ENCODE data around the gene CASZ1. TPM values are rescaled to one million over a fixed set of nuclear protein-coding genes. Genes with fewer than 3 reads are reported as not detected.

Gene CASZ1
- total RNA-seq, 1 experiment from 2014 or later: 12.6 TPM

DNA sequence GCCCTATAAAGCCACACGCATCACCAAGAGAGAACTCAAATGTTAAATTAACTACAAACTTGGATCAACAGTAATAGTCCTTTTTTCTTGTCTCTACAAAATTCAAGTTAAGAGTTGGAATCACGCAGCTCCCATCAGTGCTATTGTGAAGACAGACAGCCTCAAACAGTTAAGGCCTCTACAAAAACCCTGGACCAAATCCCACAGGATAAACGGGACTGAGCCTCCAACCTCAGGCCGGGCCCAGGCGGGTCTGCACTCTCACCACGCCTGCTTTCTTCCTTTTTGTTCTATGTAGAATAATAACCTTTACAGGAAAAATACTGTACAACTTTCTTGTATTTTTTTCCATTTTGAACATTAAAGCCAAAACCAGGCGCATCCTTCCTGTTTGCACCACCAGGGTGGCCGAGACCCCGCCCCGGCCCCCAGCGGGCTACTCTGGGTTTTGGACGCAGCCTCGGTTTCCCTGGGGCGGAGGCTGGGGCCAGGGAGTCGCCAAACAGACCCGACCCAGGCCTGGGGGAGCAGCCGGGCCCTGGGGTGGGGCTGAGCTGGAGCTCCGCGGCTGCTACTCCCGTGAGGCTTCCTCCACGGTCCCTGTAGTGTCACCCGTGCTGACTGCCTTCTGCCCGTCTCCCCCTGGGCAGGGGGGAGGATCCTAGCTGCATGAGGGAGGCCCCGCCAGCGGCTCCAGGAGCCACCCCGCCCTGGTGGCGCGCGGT lies 158.4 kb downstream of the CASZ1 start:
- no TSS peak for BruUV-seq (replicated peaks)
- Mint-ChIP-seq H3K4me1 (ENCODE audit: low read depth, unreplicated experiment) (no peaks in the 10 kb centered on the region), H3K27ac (ENCODE audit: unreplicated experiment) (no peak overlapping the region), H3K9me3 (ENCODE audit: low read depth, unreplicated experiment) (no peaks in the 10 kb centered on the region), H3K4me3 (ENCODE audit: low read depth, unreplicated experiment) (no peak overlapping the region), H3K27me3 (ENCODE audit: unreplicated experiment) (no peaks in the 10 kb centered on the region), H3K36me3 (ENCODE audit: insufficient read depth, unreplicated experiment) (peaks cover 21% of the 10 kb centered on the region)
- CTCF ChIA-PET: no interaction called here
- TF ChIP-seq, protein P1, sequence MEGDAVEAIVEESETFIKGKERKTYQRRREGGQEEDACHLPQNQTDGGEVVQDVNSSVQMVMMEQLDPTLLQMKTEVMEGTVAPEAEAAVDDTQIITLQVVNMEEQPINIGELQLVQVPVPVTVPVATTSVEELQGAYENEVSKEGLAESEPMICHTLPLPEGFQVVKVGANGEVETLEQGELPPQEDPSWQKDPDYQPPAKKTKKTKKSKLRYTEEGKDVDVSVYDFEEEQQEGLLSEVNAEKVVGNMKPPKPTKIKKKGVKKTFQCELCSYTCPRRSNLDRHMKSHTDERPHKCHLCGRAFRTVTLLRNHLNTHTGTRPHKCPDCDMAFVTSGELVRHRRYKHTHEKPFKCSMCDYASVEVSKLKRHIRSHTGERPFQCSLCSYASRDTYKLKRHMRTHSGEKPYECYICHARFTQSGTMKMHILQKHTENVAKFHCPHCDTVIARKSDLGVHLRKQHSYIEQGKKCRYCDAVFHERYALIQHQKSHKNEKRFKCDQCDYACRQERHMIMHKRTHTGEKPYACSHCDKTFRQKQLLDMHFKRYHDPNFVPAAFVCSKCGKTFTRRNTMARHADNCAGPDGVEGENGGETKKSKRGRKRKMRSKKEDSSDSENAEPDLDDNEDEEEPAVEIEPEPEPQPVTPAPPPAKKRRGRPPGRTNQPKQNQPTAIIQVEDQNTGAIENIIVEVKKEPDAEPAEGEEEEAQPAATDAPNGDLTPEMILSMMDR (IDR thresholded peaks at IDR 0.05; ENCODE audit: unreplicated experiment): no peak
- DNase-seq: no peak
- intact Hi-C loops (cut with micrococcal nuclease; ENCODE audit: unreplicated experiment): no loop called here

- intact Hi-C loops (cut with micrococcal nuclease; ENCODE audit: unreplicated experiment): no loop called here
- Mint-ChIP-seq H3K27ac (ENCODE audit: unreplicated experiment) (no peak overlapping the region), H3K4me3 (ENCODE audit: low read depth, unreplicated experiment) (no peak overlapping the region), H3K36me3 (ENCODE audit: insufficient read depth, unreplicated experiment) (peaks cover 20% of the 10 kb centered on the region), H3K4me1 (ENCODE audit: low read depth, unreplicated experiment) (no peaks in the 10 kb centered on the region), H3K27me3 (ENCODE audit: unreplicated experiment) (no peaks in the 10 kb centered on the region), H3K9me3 (ENCODE audit: low read depth, unreplicated experiment) (no peaks in the 10 kb centered on the region)
- no TSS peak for BruUV-seq (replicated peaks)
- no peak for DNase-seq
- CTCF ChIA-PET: no interaction called here
- TF ChIP-seq, protein P1 (IDR thresholded peaks at IDR 0.05; ENCODE audit: unreplicated experiment): no peak
These were observed 159.0 kb downstream of the CASZ1 start for GRCh38 chr1:10637400-10637799.

DNA sequence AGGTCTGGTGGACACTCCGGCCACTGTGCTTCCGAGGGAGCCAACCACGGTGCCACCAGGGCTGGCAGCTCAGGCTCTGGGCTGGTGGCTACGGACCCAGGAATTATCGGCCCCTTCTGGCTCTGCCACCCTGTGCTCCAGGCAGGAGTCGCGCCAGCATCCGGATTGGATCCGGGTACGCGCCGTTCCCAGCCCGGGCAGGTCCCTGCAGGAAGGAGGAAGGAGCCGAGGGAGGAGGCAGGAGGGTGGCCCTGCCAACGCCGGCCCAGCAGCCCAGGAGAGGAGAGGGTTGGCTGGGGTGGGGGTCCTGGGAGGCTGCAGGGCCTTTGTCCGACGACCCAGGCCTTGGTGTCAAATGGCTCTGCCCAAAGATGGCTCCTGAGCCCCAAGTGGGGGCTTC lies 160.5 kb downstream of the CASZ1 start:
- no peak for DNase-seq
- Mint-ChIP-seq H3K9me3 (ENCODE audit: low read depth, unreplicated experiment) (no peaks in the 10 kb centered on the region), H3K4me1 (ENCODE audit: low read depth, unreplicated experiment) (no peaks in the 10 kb centered on the region), H3K27me3 (ENCODE audit: unreplicated experiment) (no peaks in the 10 kb centered on the region), H3K27ac (ENCODE audit: unreplicated experiment) (no peak overlapping the region), H3K36me3 (ENCODE audit: insufficient read depth, unreplicated experiment) (peaks cover 14% of the 10 kb centered on the region), H3K4me3 (ENCODE audit: low read depth, unreplicated experiment) (no peak overlapping the region)
- intact Hi-C loops (cut with micrococcal nuclease; ENCODE audit: unreplicated experiment): no loop called here
- CTCF ChIA-PET: no interaction called here
- BruUV-seq (replicated peaks): no TSS peak
- TF ChIP-seq, protein P1 (IDR thresholded peaks at IDR 0.05; ENCODE audit: unreplicated experiment): no peak

- no TSS peak for BruUV-seq (replicated peaks)
- no peak overlapping the region for H3K4me3 Mint-ChIP-seq (ENCODE audit: low read depth, unreplicated experiment)
- no peak overlapping the region for H3K27ac Mint-ChIP-seq (ENCODE audit: unreplicated experiment)
- TF ChIP-seq, protein P1 (IDR thresholded peaks at IDR 0.05; ENCODE audit: unreplicated experiment): no peak
- H3K36me3 Mint-ChIP-seq (ENCODE audit: insufficient read depth, unreplicated experiment): peaks cover 14% of the 10 kb centered on the region
- CTCF ChIA-PET: interaction anchor here (1.0 kb wide), 1 partner anchor 11 kb away, joined by 3 read pairs; no protein-coding TSS in a partner anchor
- H3K4me1 Mint-ChIP-seq (ENCODE audit: low read depth, unreplicated experiment): no peaks in the 10 kb centered on the region
- intact Hi-C loops (cut with micrococcal nuclease; ENCODE audit: unreplicated experiment): no loop called here
- H3K27me3 Mint-ChIP-seq (ENCODE audit: unreplicated experiment): no peaks in the 10 kb centered on the region
- H3K9me3 Mint-ChIP-seq (ENCODE audit: low read depth, unreplicated experiment): no peaks in the 10 kb centered on the region
- DNase-seq: no peak
These were observed 161.2 kb downstream of the CASZ1 start for GRCh38 chr1:10635085-10635896.
